ENCODE measurements around the gene WNT9B.

GRCh38 chr17:46817901-46818209, 33.5 kb upstream of the WNT9B start:
- TF ChIP-seq, protein P1, sequence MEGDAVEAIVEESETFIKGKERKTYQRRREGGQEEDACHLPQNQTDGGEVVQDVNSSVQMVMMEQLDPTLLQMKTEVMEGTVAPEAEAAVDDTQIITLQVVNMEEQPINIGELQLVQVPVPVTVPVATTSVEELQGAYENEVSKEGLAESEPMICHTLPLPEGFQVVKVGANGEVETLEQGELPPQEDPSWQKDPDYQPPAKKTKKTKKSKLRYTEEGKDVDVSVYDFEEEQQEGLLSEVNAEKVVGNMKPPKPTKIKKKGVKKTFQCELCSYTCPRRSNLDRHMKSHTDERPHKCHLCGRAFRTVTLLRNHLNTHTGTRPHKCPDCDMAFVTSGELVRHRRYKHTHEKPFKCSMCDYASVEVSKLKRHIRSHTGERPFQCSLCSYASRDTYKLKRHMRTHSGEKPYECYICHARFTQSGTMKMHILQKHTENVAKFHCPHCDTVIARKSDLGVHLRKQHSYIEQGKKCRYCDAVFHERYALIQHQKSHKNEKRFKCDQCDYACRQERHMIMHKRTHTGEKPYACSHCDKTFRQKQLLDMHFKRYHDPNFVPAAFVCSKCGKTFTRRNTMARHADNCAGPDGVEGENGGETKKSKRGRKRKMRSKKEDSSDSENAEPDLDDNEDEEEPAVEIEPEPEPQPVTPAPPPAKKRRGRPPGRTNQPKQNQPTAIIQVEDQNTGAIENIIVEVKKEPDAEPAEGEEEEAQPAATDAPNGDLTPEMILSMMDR (IDR thresholded peaks at IDR 0.05), result no peak
- no peak for TF ChIP-seq ZFX (IDR thresholded peaks at IDR 0.05; ENCODE audit: borderline replicate concordance)
